Measurements from ENCODE around the gene ADCY3.

GRCh38 chr2:24877646-24878045 is 42.4 kb downstream of the ADCY3 start:
- no peak for TF ChIP-seq CTCF (conservative IDR thresholded peaks at IDR 0.05)
- no peak for TF ChIP-seq ZFX (IDR thresholded peaks at IDR 0.05)

All from C4-2B (cell line).